Left lung (tissue), 10 donors: ENCODE results near the gene CKLF. TPM values are rescaled to one million over a fixed set of nuclear protein-coding genes. Genes with fewer than 3 reads are reported as not detected.

Experiments used
- ATAC-seq: fragments of 200-7000 bp; cut with Tn5 transposase; one replicate; pipeline ENCODE4 v1.9.1; 2020; ENCODE audit warnings: moderate library complexity
- DNase-seq, 4 donors: peaks; one replicate each; pipeline ENCODE4 v3.0.0-alpha.2; 2013 to 2020
- H3K27ac ChIP-seq, 2 donors: fragments of 200-600 bp; sonication (generic) in 1 of 2; one replicate each; pipeline versions ENCODE4 v1.5.0 to v1.8.0; 2020 to 2021
- H3K27me3 ChIP-seq, 2 donors: fragments of 200-600 bp; sonication (generic) in 1 of 2; one replicate each; pipeline versions ENCODE4 v1.5.0 to v1.8.0; 2020 to 2021
- H3K36me3 ChIP-seq, 2 donors: fragments of 200-600 bp; sonication (generic) in 1 of 2; one replicate each; pipeline versions ENCODE4 v1.5.0 to v1.8.0; 2020 to 2021
- H3K4me1 ChIP-seq, 2 donors: fragments of 200-600 bp; one replicate each; pipeline ENCODE4 v1.8.0; 2021
- H3K4me3 ChIP-seq, 2 donors: fragments of 200-600 bp; sonication (generic) in 1 of 2; one replicate each; pipeline versions ENCODE4 v1.5.0 to v1.8.0; 2020 to 2021; ENCODE audit warnings: mild to moderate bottlenecking in 1 of 2
- H3K9me3 ChIP-seq, 2 donors: fragments of 200-600 bp; sonication (generic) in 1 of 2; one replicate each; pipeline versions ENCODE4 v1.5.0 to v1.8.0; 2020 to 2021
- CTCF ChIP-seq, 2 donors: fragments of 200-600 bp; sonication (generic) in 1 of 2; IDR thresholded peaks; one replicate each; pipeline versions ENCODE4 v1.5.0 to v1.8.0; 2021; ENCODE audit warnings: antibody characterized with exemption in 2 of 2
- intact Hi-C, 2 donors: fragments of 100-400 bp; cut with DNase I; formaldehyde crosslinking; loops; one replicate each; pipeline versions ENCODE4 v1.11.2 to v1.14.2; 2022
- polyA plus RNA-seq, 6 donors: library from polyadenylated mRNA; unstranded; fragments of 120-200 nt; gene quantifications; one replicate each; pipeline ENCODE4 v1.2.1, GENCODE V29; 2013; ENCODE audit not compliant: insufficient read length in 6 of 6
- total RNA-seq, 2 donors: library from RNA; stranded (reverse); fragmentation: NEBNext Ultra II Directional; extraction: Animal tissue kit (Norgen Biotek cat#: 25700); gene quantifications; one replicate each; pipeline ENCODE4 v1.2.1, GENCODE V29; 2021
- donor health status: DM: no; HTN: yes; CAD: no.
- donor health status: DM: no; HTN: no; CAD: no.

CKLF gene
- total and polyA plus RNA-seq, 8 donors: 41.6 to 66.3 (median 42.9) TPM

- ATAC-seq (no peak), DNase-seq (no peak)
- H3K36me3 ChIP-seq: no peaks in the 10 kb centered on the region
- peak overlapping the region; percentile 44 to 63 for H3K27ac ChIP-seq
- no peaks in the 10 kb centered on the region for H3K9me3 ChIP-seq
- intact Hi-C loops: no loop called here
- H3K4me3 ChIP-seq: no peak overlapping the region
- no peaks in the 10 kb centered on the region for H3K27me3 ChIP-seq
- TF ChIP-seq CTCF (IDR thresholded peaks at IDR 0.05): no peak
- peaks cover 30 to 60% of the 10 kb centered on the region in 2 donors for H3K4me1 ChIP-seq
Measured at GRCh38 chr16:66507731-66508239, 44.6 kb upstream of the CKLF start.

GRCh38 chr16:66508248-66508913 is 44.0 kb upstream of the CKLF start:
- no peak for DNase-seq
- H3K9me3 ChIP-seq: no peaks in the 10 kb centered on the region
- no peak for TF ChIP-seq CTCF (IDR thresholded peaks at IDR 0.05)
- no peaks in the 10 kb centered on the region for H3K27me3 ChIP-seq
- H3K4me1 ChIP-seq: peaks cover 30 to 61% of the 10 kb centered on the region in 2 donors
- ATAC-seq: peak; percentile 58
- H3K4me3 ChIP-seq: no peak overlapping the region
- no peaks in the 10 kb centered on the region for H3K36me3 ChIP-seq
- peak overlapping the region; percentile 44 to 63 for H3K27ac ChIP-seq
- intact Hi-C loops: no loop called here

- Histone ChIP-seq H3K4me1 (peaks cover 30 to 63% of the 10 kb centered on the region in 2 donors), H3K9me3 (no peaks in the 10 kb centered on the region), H3K36me3 (no peaks in the 10 kb centered on the region), H3K27ac (peak overlapping the region; percentile 44 to 63), H3K27me3 (no peaks in the 10 kb centered on the region), H3K4me3 (no peak overlapping the region)
- intact Hi-C loops: no loop called here
- no peak for DNase-seq
- TF ChIP-seq CTCF (IDR thresholded peaks at IDR 0.05): no peak
- ATAC-seq: no peak
Measured at GRCh38 chr16:66508914-66509496, 43.4 kb upstream of the CKLF start.

- H3K9me3 ChIP-seq: no peaks in the 10 kb centered on the region
- DNase-seq (no peak), ATAC-seq (no peak)
- H3K27ac ChIP-seq: peak overlapping the region in 1 of 2 donors; percentile 63
- H3K4me3 ChIP-seq: no peak overlapping the region
- H3K36me3 ChIP-seq: no peaks in the 10 kb centered on the region
- H3K27me3 ChIP-seq: no peaks in the 10 kb centered on the region
- peaks cover 30 to 63% of the 10 kb centered on the region in 2 donors for H3K4me1 ChIP-seq
- TF ChIP-seq CTCF (IDR thresholded peaks at IDR 0.05): no peak
- intact Hi-C loops: no loop called here
Measured at GRCh38 chr16:66509576-66509975, 42.8 kb upstream of the CKLF start.

- Histone ChIP-seq H3K4me1 (peaks cover 33 to 69% of the 10 kb centered on the region in 2 donors), H3K27me3 (no peaks in the 10 kb centered on the region), H3K36me3 (no peaks in the 10 kb centered on the region), H3K27ac (peak overlapping the region; percentile 66 to 72), H3K9me3 (no peaks in the 10 kb centered on the region), H3K4me3 (no peak overlapping the region)
- intact Hi-C loops: no loop called here
- peak; percentile 4 for ATAC-seq
- DNase-seq: no peak
- no peak for TF ChIP-seq CTCF (IDR thresholded peaks at IDR 0.05)
Measured at GRCh38 chr16:66510298-66510697, 42.1 kb upstream of the CKLF start.
